ENCODE measurements around the gene GABRG3. TPM values are rescaled to one million over a fixed set of nuclear protein-coding genes. Genes with fewer than 3 reads are reported as not detected.

Gene GABRG3
- total RNA-seq, 4 donors from 2014 or later: 0.97 to 3.9 (median 3.6) TPM; not detected in 1

DNA sequence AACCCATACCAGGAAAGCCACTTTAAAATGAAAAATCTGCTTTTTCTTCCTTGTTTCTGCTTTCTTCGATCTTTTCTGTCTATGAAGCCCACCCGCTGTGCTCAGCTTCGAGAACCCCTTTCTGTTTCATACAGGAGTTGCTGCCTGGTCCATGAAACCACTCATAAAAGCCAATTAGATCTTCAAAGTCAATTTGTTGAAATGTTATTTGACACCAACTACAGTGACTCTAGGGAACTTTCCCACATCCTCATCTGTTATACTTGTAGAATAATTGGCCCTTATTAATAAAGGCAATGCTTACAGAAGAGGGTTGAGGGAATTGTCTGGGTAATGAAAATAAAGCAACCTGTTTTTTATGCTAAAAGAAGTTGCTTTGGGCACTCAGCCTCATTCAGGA is 604.5 kb downstream of the GABRG3 start:
- Histone ChIP-seq H3K4me1 (no peaks in the 10 kb centered on the region), H3K4me3 (no peak overlapping the region), H3K36me3 (no peaks in the 10 kb centered on the region), H3K9me3 (no peaks in the 10 kb centered on the region), H3K27me3 (no peaks in the 10 kb centered on the region), H3K27ac (no peak overlapping the region)
- DNase-seq (ENCODE audit: low spot score in 2 of 2): no peak
- TF ChIP-seq CTCF (IDR thresholded peaks at IDR 0.05) (no peak), EP300 (IDR thresholded peaks at IDR 0.05) (no peak), POLR2A (IDR thresholded peaks at IDR 0.05) (no peak), POLR2AphosphoS5 (IDR thresholded peaks at IDR 0.05) (no peak)
- WGBS: 92% methylated on average over 3 of the region's 3 CpGs

DNA sequence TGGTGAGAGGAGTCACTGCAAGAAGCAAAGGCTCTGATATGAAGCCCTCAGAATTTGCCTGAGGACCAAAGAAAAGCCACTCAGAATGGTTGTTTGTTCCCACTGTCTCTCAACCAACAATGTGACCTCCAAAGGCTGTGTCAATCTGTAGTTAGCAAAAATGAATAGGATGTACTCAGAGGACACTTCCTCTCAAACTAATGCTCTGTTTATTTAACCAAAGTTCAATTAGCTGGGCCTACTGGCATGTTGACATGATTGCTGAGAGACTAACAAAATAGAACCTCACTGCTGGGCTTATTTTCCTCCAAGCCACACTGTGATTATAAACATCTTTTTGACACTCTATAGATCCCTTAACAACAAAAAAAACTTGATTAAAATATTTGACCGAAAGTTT is 605.6 kb downstream of the GABRG3 start:
- no peaks in the 10 kb centered on the region for H3K27me3 ChIP-seq
- no peaks in the 10 kb centered on the region for H3K36me3 ChIP-seq
- WGBS: 98% methylated on average over 1 of the region's 1 CpG
- no peaks in the 10 kb centered on the region for H3K4me1 ChIP-seq
- no peaks in the 10 kb centered on the region for H3K9me3 ChIP-seq
- no peak for DNase-seq (ENCODE audit: low spot score in 2 of 2)
- H3K27ac ChIP-seq: no peak overlapping the region
- no peak for TF ChIP-seq CTCF (IDR thresholded peaks at IDR 0.05)
- no peak for TF ChIP-seq POLR2A (IDR thresholded peaks at IDR 0.05)
- no peak for TF ChIP-seq POLR2AphosphoS5 (IDR thresholded peaks at IDR 0.05)
- no peak for TF ChIP-seq EP300 (IDR thresholded peaks at IDR 0.05)
- no peak overlapping the region for H3K4me3 ChIP-seq

- Histone ChIP-seq H3K4me3 (no peak overlapping the region), H3K9me3 (no peaks in the 10 kb centered on the region), H3K27me3 (no peaks in the 10 kb centered on the region), H3K36me3 (no peaks in the 10 kb centered on the region), H3K27ac (no peak overlapping the region), H3K4me1 (no peaks in the 10 kb centered on the region)
- 96% methylated on average over 5 of the region's 5 CpGs for WGBS
- TF ChIP-seq EP300 (IDR thresholded peaks at IDR 0.05) (no peak), CTCF (IDR thresholded peaks at IDR 0.05) (no peak), POLR2AphosphoS5 (IDR thresholded peaks at IDR 0.05) (no peak), POLR2A (IDR thresholded peaks at IDR 0.05) (no peak)
- no peak for DNase-seq (ENCODE audit: low spot score in 2 of 2)
These were observed 608.8 kb downstream of the GABRG3 start for GRCh38 chr15:27579738-27580137.

- Histone ChIP-seq H3K27ac (no peak overlapping the region), H3K4me1 (no peaks in the 10 kb centered on the region), H3K9me3 (no peaks in the 10 kb centered on the region), H3K4me3 (no peak overlapping the region), H3K36me3 (no peaks in the 10 kb centered on the region), H3K27me3 (no peaks in the 10 kb centered on the region)
- no peak for DNase-seq (ENCODE audit: low spot score in 2 of 2)
- TF ChIP-seq CTCF (IDR thresholded peaks at IDR 0.05): no peak
- 57% methylated on average over 5 of the region's 5 CpGs for WGBS
These were observed 611.9 kb downstream of the GABRG3 start for GRCh38 chr15:27582726-27583410.

- no peak for TF ChIP-seq POLR2A (IDR thresholded peaks at IDR 0.05)
- no peak for TF ChIP-seq CTCF (IDR thresholded peaks at IDR 0.05)
- no peak for TF ChIP-seq POLR2AphosphoS5 (IDR thresholded peaks at IDR 0.05)
- no peak for TF ChIP-seq EP300 (IDR thresholded peaks at IDR 0.05)
- H3K9me3 ChIP-seq: no peaks in the 10 kb centered on the region
- 60% methylated on average over 1 of the region's 1 CpG for WGBS
These were observed 612.7 kb downstream of the GABRG3 start for GRCh38 chr15:27583651-27584050.

More at GRCh38 chr15:27583651-27584050, 612.7 kb downstream of the GABRG3 start:
- DNase-seq (ENCODE audit: low spot score in 2 of 2): no peak
- no peaks in the 10 kb centered on the region for H3K36me3 ChIP-seq
- no peaks in the 10 kb centered on the region for H3K4me1 ChIP-seq
- no peak overlapping the region for H3K27ac ChIP-seq
- H3K27me3 ChIP-seq: no peaks in the 10 kb centered on the region
- no peak overlapping the region for H3K4me3 ChIP-seq
